NCI-H187 (cell line): ENCODE measurements around the gene C3orf20.

Source experiments
- DNase-seq, 2 experiments: peaks; one replicate each; lab custom pipeline; 2025; lab: John Stamatoyannopoulos, UW

The C3orf20 gene

DNA sequence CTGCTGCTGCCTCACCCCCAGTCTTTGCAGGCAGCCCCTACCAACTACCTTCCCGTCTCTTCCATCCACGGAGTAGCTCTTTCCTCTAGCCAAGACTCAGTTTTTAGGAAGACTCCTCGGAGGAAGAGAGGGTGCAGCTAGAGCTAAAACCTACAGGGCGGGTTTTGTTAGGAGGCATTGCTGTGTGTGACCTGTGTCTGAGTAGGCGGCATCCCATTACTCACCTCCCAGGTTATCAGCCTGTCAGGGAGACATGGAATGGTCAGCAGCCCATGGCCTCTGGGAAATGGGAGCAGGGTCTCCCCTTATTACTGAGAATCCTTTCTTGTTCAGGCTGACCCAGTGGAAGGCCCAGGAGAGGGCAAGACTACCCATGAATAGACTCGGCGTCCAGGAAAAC is 100.1 kb downstream of the C3orf20 start:
- no peak for DNase-seq

DNA sequence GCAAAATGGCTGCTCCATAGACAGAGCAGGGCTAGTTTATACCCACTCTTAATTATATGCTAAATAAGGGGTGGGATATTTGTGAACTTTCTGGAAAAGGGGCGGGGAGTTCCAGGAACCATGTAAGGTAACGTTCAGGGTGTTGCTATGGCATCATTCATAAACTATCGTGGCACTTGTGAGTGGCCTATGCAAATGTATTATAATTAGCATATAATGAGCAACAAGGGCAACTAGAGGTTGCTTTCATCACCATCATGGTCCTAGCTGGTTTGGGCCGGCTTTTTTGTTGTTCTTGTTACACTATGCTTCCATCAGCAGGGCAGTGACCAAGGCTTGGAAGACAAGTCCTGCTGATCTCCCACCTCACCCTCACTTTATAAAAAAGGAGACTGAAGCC is 100.6 kb downstream of the C3orf20 start:
- DNase-seq: no peak

DNA sequence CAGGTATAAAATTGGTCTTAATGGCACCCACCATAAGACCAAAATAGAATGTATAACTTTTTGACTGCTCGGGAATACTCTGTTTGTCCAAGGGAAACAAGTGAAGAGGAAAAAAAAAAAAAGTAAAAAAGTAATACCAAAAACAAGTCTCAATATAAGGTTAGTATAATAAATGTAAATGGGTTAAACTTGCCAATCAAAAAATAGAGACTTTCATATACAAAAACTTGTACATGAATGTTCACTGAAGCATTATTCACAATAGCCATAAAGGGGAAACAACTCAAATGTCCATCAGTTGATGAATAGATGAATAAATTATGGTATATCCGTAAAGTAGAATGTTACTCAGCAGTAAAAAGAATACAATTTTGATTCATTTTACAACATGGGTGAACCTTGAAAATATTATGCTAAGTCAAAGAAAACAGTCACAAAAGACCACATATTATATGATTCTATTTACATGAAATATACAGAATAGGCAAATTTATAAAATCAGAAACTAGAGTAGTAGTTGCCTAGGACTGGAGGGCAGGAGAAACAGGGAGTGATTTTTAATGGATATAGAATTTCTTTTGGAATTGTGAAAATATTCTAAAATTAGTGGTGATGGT is 104.2 kb downstream of the C3orf20 start:
- DNase-seq: no peak

DNA sequence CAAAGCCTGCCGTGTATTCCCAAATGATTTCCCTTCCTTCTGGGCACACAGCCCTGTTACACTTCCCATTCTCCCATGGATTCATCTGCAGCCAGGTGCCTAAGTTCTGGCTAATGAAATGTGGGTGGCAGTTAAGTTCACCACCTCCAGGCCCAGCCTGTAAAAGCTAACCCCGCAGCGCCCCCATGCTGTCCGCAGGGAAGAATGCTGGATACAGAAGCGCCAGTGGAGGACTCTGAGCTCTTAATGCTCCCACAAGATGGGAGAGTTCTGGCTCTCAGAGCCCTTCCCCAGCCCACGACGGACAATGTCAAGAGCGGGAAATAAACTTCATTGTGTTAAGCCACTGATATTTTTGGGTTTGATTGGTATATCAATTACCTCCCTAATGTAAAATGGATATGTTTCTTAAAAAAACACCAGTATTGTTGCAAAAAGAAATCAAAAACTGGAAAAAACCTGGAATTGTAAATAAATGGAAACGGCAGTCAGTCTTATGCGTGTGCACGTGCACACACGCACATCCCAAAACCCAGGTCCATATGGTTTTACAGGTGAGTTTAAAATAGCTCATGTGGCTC is 106.1 kb downstream of the C3orf20 start:
- DNase-seq: no peak

DNA sequence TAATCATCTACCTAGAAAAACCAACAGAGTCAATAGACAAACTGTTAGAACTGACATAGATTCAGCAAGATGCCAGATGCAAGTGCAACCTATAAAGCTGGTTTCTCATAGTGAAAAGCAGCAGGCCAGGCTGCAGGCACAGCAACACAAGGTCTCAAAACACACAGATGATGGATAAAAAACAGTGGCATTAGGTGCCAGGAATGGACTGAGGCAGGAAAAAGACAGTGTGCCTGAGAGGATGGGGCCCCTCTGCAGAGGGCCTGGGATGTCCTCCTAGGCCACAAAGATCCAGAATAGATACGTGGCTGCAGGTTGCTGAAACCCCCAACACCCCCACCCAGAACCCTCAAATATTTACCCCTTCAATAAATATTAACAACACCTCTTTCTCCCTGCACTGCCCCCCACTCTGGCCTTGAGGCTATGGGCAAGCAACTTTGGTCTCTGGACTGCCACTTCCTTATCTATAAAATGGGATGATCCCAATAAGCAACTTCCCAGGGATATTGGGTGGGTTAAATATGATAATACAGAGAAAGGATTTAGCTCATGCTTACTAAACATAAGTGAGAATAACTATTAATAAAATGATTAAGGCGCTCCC is 108.6 kb downstream of the C3orf20 start:
- no peak for DNase-seq

DNA sequence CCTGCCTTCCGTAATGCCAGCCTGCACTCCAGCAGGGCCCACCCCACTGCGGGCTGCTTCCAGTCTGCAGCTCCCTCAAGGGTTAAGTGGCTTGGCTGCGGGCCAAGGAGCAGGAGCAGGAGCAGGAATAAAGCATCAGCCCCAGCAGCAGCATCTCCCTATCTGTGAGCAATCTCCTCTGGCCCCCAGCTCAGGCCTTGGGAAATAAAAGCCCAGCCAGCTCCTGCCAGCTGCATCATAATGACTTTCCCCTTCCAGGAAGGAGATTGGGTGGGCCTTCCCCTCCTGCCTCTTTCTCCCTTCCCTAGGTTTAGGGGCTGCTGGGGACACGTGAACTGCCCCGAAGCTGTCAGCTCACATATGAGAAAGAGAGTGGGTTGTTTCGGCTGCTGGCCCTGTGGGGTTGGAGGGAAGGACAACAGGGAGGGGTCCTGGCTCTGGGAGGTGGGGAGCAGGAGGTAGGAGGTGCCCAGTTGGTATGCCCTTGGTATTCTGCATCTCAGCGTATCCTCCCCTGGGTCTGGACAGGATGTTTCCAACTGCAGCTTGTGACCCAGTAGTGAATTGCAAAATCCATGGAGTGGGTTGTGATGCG is 109.2 kb downstream of the C3orf20 start:
- DNase-seq: no peak

DNA sequence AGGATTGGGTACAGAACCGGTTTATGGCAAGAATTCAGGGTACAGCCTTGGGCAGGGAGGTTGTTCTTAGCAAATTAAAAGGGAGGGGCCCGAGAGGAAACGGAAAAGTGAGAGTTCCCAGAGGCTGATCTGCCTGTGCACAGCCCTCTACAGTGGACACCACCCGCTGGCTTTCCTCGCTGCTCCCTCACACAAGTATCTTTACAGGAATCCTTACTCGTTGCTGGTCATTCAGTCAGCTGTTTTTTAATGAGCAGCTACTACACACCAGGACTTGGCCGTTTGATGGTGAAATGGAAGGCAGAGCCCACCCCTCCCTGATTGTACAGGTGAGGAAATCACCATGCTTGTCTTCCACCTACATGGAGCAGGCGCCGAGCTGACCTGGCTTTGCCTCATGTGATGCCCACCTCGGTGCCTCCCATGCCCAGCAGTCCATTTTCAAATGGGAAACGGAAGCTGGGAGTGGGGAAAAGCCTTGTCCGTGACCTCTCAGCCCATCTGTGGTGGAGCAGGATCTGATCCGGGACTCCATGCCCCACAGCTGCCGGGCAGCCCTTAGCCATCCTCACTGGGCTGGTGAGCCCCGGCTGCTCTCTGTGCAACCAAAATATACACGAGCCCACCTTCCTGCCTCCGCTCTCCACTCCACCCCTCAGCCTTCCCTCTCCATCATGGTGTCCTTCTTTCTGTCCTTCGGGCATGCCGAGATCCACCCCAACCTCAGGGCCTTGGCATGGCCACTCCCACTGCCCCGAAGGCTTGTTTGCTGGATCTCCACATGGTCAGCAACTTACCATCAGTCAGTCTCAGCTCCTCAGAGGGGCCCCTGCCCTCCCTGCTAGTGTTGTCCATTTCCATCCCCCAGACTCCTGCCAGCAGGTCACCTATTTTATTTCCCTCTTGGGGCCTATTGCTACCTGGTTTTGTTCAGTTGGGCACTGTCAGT is 110.5 kb downstream of the C3orf20 start:
- no peak for DNase-seq

DNA sequence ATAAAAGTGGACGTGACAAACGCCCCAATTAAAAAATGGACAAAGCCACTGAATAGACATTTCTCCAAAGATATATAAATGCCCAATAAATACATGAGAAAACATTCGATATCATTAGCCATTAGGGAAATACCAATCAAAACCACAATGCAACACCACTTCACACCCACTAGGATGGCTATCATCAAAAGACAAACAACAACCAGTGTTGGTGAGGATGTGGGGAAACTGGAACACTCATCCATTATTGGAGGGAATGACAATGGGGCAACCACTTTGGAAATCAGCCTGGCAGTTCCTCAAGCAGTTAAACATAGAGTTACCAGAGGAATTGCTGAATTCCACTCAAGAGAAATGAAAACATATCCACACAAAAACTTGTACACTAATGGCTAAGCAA is 111.4 kb downstream of the C3orf20 start:
- DNase-seq: no peak

DNA sequence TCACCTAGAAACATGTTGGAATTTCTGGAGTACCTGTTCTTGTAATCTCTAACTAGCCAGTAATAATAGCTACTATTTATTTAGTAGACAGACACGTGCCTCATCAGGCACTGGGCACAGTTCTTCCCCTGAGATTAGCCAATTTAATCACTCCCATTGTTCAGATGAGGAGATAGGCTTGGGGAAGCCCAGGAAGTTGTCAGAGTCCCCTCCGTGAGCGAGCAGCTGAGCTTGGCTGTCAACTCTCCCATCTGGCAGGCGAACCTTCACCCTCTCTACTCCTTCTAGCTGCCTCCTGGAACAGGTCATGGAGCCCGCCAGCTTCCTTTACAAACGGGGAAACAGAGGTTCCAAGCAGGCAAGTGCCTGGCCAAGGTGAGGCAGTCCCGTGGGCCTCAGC is 112.7 kb downstream of the C3orf20 start:
- no peak for DNase-seq

DNA sequence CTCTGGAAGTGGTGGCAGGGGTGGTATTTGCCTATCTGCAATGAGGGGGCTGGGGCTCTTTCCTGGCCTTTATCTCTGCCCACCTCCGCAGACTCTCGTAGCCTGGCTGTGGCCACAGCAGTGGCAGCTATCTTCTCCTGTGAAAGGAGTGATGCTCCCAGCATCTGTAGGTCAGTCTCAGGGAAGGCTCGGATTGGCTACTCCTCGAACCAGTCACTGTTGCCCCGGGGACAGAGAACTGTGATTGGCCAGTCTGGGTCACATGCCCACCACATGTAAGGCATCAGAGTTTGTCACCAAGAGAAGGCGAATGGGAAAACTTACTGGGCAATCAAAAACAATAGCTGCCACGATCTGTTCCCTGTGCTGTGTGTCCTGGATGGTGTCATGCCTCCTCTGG is 113.7 kb downstream of the C3orf20 start:
- no peak for DNase-seq

DNA sequence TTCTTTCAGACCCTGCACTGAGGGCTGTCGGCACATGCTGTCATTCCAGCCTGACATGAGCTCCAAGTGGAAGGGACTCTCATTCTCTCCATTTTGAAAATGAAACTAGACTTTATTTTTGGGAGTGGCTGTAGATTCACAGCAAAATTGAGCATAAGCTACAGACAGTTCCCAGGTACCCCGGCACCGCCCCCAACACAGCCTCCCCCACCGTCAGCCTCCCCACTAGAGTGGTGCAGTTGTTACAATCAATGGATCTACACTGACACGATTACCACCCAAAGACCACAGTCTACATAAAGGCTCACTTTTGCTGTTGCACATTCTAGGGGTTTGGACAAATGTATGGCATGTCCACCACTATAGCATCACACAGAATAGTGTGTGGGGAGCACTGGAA is 114.3 kb downstream of the C3orf20 start:
- DNase-seq: no peak

DNA sequence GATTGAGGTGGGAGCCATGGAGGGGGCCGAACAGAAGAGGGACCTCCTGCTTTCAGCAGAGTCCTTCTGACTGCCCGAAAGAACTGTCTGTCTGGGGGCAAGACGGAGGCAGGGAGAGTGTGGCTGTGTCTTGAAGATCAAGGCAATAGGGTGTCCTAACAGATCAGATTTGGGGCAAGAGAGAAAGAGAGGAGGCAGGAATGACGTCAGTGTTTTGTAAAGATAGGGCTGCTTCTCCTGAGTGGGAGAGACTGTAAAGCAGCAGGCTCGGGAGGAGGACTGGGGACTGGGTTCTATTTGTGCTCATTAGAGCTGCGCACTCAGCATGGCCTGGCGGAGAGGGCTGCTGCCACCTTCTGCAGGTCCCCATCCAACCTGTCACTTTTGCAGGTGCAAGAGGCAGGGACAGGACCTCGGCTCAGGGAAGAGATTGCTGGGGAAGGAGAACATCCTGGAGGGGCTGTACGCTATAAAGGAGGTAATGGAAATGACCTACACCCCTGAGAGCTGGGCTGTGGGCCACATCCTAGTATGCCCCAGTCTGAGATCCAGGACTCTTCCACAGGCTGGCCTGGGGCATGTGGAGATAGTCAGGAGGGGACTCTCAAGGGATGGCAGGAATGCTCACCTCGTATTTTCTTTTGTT is 114.8 kb downstream of the C3orf20 start:
- DNase-seq: no peak

DNA sequence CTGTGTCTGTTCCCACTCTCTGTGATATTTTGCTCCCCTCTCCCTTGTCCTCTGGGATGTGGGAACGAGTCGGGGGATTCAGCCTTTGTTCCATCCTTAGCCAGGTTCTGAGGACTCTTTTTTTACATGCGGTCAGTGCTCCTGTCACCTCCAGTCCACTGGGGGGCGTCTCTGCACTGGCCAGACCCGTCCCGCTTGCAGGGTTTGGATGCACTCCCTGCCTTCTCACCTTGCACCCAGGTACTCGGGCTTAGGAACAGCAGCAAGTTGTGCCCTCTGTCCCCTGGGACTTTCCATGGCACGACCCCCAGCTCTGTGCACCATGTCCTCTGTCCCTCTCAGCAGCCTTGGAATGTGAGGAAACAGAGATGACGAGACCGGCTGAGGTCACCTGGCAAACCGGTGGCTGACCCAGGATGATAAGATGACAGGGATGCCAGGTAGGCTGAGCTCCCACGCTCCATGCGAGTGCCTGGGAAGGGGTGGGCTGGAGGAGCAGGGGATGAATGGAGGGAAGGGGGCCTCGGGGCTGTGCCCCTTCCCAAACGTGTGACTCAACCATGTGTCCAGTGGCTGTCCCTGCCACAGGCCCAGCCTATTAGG is 116.5 kb downstream of the C3orf20 start:
- DNase-seq: no peak

DNA sequence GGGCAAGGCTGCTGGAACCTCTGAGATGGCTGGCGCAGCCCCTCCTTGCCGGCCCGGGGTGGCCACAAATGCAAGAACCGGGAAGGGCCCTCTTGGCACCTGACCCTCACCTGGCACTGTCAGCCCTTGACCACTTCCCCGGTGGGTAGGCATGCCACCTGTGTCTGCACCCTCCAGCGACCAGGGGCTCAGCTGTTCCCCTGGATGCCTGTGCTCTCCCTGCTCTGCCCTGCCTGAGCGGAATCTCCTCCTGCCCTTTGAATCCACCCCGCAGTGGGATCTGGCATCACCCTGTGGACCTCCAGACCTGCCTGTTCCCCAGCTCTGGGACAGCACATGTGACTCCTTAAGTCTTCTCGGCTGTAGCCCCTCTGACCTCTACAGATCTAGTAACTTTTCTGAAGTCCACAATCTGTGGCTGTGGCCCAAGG is 117.8 kb downstream of the C3orf20 start:
- DNase-seq: no peak

DNA sequence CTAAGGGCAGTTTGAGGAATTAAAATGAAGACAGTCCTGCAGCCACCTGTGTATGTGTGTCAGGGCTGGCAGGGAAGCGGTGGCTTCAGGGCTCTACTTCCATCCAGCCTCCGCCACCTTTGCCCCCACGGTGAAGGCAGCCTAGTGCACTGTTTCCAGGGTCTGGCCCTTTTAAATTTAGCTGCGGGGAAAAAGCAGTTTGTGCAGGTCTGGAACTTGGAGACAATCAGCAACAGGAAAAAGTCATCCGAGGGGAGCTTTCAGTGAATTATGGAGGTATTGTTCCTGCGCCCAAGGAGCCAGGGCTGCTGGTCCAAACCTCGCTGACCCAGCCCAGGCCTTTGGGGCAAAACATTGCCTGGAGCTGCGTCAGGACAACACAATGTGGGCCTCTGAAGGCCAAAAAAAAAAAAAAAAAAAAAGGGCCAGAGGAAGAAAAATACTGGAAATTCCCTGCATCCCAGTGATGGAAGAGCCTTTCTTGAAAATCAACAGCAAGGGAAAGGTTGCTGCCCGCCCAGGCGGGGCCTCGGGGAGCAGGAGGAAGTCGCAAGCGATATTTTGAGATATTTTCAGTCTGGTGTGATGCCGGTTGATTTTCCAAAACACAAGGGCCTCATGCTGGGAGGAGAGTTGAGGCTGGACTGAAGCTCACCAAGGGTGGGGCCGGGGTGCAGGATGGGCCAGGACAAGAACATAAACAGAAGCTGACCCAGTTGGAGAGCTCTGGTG is 118.4 kb downstream of the C3orf20 start:
- DNase-seq: no peak

DNA sequence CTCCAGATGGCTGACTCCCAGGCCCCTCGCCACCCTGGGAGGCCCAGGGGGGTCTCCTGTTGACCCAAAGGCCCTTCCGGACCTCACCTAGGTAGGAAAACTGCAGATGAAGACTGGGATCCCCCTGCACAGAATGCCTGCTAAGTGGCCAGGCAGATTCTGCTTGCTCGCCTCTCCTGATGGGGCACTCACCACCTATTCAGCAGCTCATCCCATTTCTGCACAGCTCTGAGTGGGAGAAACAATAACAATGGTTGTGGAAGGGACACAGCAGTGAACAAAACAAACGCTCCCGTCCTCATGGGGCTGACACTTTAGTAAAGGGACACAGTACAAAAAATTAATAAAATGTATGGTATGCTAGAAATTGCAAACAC is 118.9 kb downstream of the C3orf20 start:
- no peak for DNase-seq

DNA sequence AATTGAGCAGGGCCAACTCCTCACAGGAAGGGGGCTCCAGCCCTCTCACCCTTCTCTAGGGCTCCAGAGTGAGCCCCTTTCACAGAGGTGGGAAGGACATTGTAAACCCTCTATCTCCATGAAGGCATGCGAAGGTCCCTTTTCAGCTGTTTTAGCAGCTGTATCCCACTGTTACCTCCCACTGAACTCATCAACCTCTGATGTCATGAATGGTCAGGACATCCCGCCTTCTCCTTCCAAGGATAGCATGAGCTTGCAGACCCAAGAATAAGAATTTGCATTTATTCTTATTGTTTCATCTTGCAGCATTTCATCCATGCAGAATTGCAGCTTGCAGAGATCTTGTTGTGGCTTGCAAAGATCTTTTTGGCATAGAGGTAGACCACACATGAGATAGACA is 119.5 kb downstream of the C3orf20 start:
- no peak for DNase-seq

DNA sequence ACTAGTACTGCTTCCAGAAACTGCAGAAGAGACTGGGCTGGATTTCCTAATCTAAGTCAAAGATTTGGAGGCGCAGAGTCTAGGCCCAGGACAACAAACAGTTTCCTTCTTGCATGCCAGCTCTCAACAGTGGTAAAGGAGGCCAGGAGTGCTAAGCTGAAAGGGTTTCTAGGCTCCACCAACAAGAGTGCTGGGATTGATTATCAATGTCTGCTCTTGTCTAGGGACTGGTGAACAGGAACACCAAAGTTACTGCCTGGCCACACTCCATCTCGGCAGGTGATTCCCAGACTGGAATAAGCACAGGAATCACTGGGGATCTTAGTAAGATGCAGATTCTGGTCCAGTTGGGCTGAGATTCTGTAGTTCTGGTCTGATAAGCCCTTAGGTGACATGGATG is 121.1 kb downstream of the C3orf20 start:
- DNase-seq: no peak

DNA sequence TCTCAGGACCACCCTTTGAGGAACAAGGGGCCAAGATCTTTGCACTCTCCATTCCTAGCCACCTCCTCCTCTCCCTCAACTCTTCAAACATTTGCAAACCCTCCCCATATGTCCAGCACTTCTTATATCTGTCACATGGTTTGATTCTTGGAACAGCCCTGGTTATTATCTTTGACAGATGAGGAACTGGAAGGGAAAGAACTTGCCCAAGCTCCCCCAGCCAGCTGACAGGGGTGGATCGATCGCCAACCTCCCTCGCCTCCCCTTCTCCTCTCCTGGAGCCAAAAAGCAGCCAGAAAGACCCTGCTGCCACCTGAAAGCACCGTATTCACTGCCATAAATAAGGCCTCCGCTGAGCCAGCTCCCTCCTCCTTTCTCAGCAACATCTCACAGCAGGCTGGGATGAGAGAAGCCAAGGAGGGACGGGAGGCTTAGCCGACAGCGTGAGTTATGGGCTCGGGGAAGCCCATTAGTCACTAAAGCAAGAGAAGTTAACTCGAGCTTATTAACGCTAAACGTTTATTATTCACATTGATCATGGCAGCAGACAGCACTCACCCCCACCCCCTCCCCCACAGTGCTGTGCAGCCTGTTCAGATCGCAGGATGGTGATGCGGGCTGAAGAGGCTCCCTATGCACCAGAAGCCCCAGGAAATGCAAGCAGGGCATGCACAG is 121.6 kb downstream of the C3orf20 start:
- no peak for DNase-seq

DNA sequence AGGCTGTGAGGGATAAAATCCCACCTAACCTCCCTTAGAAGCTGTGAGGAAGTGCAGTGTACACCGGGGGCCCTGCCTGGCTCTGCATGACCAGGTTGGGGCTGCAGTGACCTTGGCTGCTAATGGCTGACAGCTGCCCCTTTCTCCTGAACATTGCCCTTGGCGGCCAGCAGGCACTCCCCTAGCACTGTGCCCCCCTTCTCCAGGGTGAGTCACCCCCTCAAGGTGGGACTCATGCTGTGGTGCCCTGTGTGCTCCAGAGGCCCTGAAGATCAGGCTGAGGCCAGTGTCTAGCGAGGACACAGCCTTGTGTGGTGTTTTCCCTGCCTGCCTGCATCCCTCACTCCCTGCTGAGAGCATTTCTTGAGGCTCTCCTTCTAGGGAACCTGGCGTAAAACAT is 122.8 kb downstream of the C3orf20 start:
- no peak for DNase-seq
